HG03520 (cell line): Measurements from ENCODE around the gene SETDB2.
"Not testable (repeated sequence)": the region's sequence is repeated elsewhere in the genome, so short reads cannot be mapped to it uniquely, and the experiment has no call there.

Source experiments
- ATAC-seq: cut with Tn5 transposase; IDR thresholded peaks from one replicate; pipeline ENCODE4 v1.9.1; 2021; ENCODE audit warnings: mild to moderate bottlenecking, moderate library complexity; ENCODE audit not compliant: unreplicated experiment

SETDB2 gene

DNA sequence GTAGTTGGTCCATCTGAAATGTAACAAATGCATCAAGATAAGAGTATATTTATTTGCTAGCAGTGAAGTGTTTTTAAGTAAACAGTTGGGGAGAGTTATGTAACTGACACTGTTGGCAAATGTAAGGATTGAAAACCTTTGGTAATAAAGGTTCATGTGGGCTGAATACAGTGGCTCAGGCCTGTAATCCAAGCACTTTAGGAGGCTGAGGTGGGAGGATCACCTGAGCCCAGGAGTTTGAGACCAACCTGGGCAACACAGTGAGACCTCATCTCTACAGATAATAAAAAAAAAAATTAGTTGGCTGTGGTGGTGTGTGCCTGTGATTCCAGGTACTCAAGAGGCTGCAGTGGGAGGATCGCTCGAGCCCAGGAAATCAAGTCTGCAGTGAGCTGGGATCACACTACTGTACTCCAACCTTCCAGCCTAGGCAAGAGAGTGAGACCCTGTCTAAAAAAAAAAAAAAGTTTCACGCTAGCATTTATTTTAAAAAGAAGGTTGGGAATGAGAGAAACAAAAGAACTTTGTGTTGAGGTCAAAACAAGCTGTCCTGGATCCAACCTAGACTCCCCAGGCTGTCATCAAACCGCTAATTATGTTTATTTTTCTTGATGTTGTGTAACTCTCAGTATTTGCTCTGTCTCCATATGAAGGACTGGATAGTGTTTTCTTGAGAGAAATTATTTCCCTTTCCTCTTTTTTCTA is 20.7 kb downstream of the SETDB2 start:
- ATAC-seq: no peak

- ATAC-seq: no peak
Measured at GRCh38 chr13:49466292-49466838, 22.3 kb downstream of the SETDB2 start.

DNA sequence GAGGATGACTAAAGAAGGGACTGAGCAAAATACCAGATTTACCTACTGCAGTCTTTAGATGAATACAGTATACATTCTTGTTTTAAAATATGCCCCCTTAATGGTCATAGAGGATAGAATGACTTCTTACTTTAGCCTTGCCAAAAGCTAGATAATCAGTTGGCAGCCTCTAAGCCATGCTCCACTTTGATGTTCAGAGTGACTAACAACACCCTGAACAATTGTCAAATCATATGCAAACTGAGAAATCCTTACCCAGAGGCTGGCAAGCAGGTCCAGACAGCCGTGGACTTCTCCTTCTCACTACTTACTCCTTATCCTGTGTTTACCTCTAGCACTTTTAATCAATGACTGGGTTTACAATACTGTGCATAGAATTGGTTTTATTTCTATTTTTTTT is 28.1 kb downstream of the SETDB2 start:
- ATAC-seq: no peak

DNA sequence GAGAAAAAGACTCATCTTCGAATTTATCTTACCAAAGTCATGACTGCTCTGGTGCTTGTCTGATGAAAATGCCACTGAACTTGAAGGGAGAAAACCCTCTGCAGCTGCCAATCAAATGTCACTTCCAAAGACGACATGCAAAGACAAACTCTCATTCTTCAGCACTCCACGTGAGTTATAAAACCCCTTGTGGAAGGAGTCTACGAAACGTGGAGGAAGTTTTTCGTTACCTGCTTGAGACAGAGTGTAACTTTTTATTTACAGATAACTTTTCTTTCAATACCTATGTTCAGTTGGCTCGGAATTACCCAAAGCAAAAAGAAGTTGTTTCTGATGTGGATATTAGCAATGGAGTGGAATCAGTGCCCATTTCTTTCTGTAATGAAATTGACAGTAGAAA is 32.5 kb downstream of the SETDB2 start:
- no peak for ATAC-seq

DNA sequence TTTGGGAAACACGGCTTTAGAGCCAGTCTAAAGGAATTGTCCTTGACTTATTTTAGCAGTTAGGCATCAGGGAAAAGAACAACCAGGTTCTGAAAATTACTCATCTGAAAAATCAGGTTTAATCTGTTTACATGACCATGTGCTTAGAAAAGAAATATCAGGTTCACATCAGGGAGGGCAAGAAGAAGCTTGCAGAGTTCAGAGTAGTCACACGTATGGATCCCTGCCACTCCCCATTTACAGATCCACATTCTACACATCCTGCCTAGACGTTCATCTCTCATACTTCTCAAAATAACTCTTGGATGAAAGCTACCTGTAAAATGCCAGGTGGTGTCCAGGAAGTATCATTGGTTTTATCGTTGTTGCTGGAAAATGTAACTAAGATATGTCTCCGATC is 37.7 kb downstream of the SETDB2 start:
- no peak for ATAC-seq

DNA sequence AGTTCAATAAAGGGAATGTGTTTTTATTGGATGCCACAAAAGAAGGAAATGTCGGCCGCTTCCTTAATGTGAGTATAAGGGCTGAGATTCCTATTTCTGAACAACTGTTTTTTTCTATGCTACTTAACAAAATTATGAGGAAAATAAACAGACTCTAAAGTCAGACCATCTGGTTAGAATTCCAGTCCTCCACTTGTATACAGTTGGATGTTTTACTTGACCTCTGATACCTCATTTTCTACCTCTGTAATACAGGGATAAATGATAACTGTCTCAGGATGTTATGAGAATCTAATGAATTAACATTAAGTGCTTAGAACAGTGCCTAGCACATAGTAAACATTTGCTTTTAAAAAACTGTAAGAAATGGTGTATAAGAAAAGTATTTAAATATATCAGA is 44.5 kb downstream of the SETDB2 start:
- no peak for ATAC-seq

GRCh38 chr13:49494645-49495044 is 50.6 kb downstream of the SETDB2 start:
- no peak for ATAC-seq

- ATAC-seq: peak; percentile 83
Measured at GRCh38 chr13:49495783-49496762, 52.0 kb downstream of the SETDB2 start, which contains the start of gene PHF11. TSS of gene PHF11 (plus strand) at chr13:49495953. CDS start at chr13:49496002, 49 bp downstream.

DNA sequence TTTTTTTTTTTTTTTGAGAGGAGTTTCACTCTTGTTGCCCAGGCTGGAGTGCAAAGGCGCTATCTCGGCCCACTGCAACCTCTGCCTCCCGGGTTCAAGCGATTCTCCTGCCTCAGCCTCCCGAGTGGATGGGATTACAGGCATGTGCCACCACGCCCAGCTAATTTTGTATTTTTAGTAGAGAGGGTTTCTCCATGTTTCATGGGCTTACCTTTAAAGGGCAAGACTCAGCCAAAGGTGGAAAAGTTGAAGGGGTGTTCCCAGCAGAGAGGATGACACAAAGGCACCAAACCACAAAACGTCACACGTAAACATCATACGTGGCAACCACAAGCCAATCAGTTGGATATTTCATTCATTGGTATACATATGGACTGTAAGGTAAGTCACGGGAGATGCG is 52.8 kb downstream of the SETDB2 start:
- not testable (repeated sequence) for ATAC-seq

- ATAC-seq: no peak
Measured at GRCh38 chr13:49497272-49497671, 53.2 kb downstream of the SETDB2 start.

DNA sequence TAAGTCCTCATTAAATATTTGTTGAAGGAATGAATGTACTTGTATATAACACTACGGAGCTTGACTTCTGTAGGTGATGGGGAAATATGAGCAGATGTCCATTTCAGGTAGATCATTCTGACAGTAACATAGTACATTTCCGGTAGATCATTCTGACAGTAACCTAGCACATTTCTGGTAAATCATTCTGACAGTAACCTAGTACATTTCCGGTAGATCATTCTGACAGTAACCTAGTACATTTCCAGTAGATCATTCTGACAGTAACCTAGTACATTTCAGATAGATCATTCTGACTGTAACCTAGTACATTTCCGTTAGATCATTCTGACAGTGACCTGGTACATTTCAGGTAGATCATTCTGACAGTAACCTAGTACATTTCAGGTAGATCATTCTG is 54.1 kb downstream of the SETDB2 start:
- no peak for ATAC-seq

DNA sequence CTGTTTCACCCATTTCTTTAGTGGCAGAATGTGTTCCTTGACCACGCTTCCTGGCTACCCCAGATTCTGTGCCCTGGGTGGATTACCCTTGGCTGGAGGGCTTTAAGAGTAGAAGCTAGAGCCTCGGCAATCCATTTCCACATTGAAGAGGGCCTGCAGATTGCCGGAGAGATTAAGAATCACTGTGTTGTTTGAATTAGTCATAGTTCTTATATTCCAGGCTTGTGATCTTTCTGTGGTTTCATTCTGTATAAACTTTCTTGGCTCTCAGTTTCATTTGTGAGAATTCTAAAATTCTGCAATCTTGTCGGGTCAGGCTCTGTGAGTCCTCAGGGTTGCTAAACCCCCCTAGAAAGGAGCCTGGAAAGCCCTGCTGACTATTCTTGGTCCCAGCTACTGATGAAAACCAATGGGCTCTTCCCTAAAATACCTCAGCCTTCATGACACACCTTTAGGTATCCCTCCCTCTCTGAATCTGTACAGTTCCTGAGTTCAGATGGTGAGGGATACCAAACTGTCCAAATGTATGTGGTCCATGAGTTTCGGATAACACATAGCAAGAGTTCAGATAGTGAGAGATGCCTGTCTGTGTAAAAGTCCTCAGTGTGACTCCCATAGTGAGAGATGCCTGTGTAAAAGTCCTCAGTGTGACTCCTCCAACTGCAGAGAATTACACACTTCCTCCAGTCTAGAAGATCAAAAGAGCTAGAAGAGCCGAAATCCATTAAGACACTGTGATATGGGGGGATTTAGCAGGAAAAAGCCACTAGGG is 56.0 kb downstream of the SETDB2 start:
- ATAC-seq: no peak

GRCh38 chr13:49502954-49503353 is 58.9 kb downstream of the SETDB2 start:
- ATAC-seq: no peak

- no peak for ATAC-seq
Measured at GRCh38 chr13:49503951-49504350, 59.9 kb downstream of the SETDB2 start.

DNA sequence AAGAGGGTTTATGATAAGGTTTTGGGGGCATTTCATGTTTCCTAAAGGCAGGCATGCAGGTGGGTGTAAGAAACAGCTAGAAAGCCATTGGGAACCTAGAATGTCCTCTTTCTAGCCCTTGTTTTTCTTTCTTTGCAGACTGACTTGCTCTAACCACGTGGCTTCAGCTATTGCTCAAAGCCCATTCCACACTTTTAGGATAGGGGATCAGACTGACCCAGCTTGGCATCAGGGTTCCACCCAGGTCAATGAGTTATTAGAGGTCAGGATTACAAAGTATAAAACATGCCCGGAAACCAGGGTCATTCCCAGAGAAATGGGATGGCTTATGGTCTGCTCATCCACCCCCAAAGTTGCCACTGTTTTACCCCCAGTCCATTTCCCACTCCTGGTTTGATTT is 68.5 kb downstream of the SETDB2 start:
- no peak for ATAC-seq

DNA sequence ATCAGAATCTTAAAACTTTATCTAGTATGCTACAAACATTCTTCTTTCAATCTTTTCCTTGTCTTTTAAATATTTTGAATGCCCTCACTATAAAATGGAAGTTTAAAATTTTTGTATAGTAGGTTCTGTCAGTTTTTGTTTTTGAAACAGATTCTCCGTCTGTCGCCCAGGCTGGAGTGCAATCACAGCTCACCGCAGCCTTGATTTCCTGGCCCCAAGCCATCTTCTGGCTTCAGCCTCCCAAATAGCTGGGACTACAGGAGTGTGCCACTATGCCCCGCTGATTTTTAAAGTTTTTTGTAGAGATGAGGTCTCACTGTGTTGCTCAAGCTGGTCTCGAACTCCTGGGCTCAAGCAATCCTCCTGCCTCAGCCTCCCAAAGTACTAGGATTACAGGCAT is 72.4 kb downstream of the SETDB2 start:
- ATAC-seq: no peak

DNA sequence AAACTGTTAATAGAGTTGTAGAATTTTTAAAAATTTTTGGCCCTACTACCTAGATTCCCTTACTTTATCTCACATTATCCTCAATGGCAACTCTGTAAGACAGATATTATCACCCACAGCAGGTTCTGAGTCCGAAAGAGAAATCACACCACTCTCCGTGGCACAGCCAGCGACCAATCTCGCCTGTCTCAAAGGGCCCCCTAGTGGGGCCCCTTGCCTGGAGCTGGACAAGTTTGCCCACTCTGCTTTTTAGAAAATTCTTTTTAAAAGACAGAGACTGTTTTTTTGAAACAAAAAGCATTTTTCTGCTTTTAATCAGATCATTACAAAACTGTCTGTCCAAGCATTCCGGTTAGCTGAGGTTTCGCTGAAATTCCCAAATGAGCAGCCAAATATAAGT is 73.4 kb downstream of the SETDB2 start:
- no peak for ATAC-seq

GRCh38 chr13:49521224-49521623 is 77.2 kb downstream of the SETDB2 start:
- ATAC-seq: no peak

DNA sequence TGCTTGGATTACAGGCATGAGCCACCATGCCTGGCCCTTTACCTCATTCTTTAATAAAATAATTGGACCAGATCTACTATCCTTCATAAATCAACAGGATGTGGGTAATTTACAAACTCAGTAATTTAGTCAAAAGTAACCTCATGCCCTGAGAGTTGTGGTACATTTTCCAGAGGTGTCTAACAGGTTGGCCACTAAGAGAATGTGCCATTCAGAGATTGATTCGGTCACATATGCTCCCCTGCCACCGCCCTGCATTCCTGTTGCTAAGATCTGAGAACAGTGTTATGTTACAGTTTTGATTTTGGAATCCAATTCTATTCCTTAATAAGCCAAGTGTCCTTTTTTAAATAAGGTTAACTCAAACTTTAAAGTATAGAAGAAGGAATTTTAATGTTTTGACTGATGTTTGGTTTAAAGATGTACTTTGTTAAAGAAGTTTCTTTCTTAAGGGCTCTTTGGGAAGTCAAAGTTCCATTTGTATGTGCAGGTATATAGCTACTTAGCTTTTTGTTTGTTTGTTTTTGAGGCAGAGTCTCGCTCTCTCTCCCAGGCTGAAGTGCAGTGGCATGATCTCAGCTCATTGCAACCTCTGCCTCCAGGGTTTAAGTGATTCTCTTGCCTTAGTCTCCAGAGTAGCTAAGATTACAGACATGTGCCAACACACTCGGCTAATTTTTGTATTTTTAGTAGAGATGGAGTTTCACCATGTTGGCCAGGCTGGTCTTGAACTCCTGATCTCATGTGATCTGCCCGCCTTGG is 80.8 kb downstream of the SETDB2 start:
- ATAC-seq: no peak

- no peak for ATAC-seq
Measured at GRCh38 chr13:49527123-49527522, 83.0 kb downstream of the SETDB2 start.
